ENCODE results near the gene SUPT20HL1.

GRCh38 chrX:24392709-24393108, 32.3 kb downstream of the SUPT20HL1 start:
- TF ChIP-seq, protein P1, sequence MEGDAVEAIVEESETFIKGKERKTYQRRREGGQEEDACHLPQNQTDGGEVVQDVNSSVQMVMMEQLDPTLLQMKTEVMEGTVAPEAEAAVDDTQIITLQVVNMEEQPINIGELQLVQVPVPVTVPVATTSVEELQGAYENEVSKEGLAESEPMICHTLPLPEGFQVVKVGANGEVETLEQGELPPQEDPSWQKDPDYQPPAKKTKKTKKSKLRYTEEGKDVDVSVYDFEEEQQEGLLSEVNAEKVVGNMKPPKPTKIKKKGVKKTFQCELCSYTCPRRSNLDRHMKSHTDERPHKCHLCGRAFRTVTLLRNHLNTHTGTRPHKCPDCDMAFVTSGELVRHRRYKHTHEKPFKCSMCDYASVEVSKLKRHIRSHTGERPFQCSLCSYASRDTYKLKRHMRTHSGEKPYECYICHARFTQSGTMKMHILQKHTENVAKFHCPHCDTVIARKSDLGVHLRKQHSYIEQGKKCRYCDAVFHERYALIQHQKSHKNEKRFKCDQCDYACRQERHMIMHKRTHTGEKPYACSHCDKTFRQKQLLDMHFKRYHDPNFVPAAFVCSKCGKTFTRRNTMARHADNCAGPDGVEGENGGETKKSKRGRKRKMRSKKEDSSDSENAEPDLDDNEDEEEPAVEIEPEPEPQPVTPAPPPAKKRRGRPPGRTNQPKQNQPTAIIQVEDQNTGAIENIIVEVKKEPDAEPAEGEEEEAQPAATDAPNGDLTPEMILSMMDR (IDR thresholded peaks at IDR 0.05): no peak
- TF ChIP-seq EP300 (IDR thresholded peaks at IDR 0.05): no peak
- no peak for TF ChIP-seq POLR2AphosphoS5 (IDR thresholded peaks at IDR 0.05)
